Ishikawa (cell line): Measurements from ENCODE around the gene GPR84.

ENCODE experiments used
- CEBPB ChIP-seq: IDR thresholded peaks from 2 replicates; pipeline ENCODE4 v1.6.1; 2012
- CREB1 ChIP-seq: IDR thresholded peaks from 2 replicates; pipeline ENCODE4 v1.6.1; 2012; ENCODE audit warnings: low read depth
- EGR1 ChIP-seq: IDR thresholded peaks from 2 replicates; pipeline ENCODE4 v1.6.1; 2012
- EP300 ChIP-seq: IDR thresholded peaks from 2 replicates; pipeline ENCODE4 v1.6.1; 2012; ENCODE audit warnings: borderline replicate concordance
- FOXM1 ChIP-seq: IDR thresholded peaks from 2 replicates; pipeline ENCODE4 v1.6.1; 2012; ENCODE audit warnings: low read depth, borderline replicate concordance
- NFIC ChIP-seq: IDR thresholded peaks from 2 replicates; pipeline ENCODE4 v1.6.1; 2012
- RAD21 ChIP-seq: IDR thresholded peaks from 2 replicates; pipeline ENCODE4 v1.6.1; 2012; ENCODE audit warnings: low read depth
- TAF1 ChIP-seq: IDR thresholded peaks from 2 replicates; pipeline ENCODE4 v1.6.1; 2012; ENCODE audit warnings: low read depth, mild to moderate bottlenecking
- TCF12 ChIP-seq: IDR thresholded peaks from 2 replicates; pipeline ENCODE4 v1.6.1; 2012; ENCODE audit warnings: low read depth
- TEAD4 ChIP-seq: IDR thresholded peaks from 2 replicates; pipeline ENCODE4 v1.6.1; 2012
- YY1 ChIP-seq: IDR thresholded peaks from 2 replicates; pipeline ENCODE4 v1.6.1; 2012; ENCODE audit warnings: low read depth
- ZBTB7A ChIP-seq: IDR thresholded peaks from 2 replicates; pipeline ENCODE4 v1.6.1; 2012; ENCODE audit warnings: low read depth
- TF ChIP-seq, protein P1 (sequence below): IDR thresholded peaks from 2 replicates; pipeline ENCODE4 v1.6.1; 2012
- TF ChIP-seq, protein P2 (sequence below): IDR thresholded peaks from 2 replicates; pipeline ENCODE4 v1.6.1; 2012
- TF ChIP-seq, protein P3 (sequence below): IDR thresholded peaks from 2 replicates; pipeline ENCODE4 v1.6.1; 2012; ENCODE audit warnings: low read depth, mild to moderate bottlenecking

The GPR84 gene

DNA sequence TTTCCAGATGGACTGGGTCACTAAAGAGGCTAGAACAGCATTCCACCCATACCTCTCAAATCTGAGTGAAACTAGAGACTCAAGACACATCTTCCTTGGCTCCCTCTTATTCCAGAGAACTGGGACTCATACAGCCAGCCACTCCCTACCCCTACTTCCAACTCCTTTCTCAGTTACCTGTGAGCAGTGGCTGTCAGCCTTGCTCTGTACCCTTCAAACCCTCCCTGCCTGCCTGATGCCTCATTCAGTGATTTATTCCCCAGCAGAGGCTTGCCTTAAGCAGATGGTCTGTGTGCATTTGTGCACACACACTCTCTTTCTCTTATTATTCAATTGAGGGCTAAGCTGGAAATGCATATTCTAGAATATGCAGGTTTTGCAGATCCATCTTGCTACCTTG, 14.6 kb downstream of the GPR84 start:
- no peak for TF ChIP-seq RAD21
- TF ChIP-seq EP300 = no peak
- TF ChIP-seq, protein P1, sequence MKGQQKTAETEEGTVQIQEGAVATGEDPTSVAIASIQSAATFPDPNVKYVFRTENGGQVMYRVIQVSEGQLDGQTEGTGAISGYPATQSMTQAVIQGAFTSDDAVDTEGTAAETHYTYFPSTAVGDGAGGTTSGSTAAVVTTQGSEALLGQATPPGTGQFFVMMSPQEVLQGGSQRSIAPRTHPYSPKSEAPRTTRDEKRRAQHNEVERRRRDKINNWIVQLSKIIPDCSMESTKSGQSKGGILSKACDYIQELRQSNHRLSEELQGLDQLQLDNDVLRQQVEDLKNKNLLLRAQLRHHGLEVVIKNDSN = no peak
- TF ChIP-seq, protein P2, sequence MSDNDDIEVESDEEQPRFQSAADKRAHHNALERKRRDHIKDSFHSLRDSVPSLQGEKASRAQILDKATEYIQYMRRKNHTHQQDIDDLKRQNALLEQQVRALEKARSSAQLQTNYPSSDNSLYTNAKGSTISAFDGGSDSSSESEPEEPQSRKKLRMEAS = no peak
- TF ChIP-seq TEAD4 = no peak
- no peak for TF ChIP-seq EGR1
- TF ChIP-seq TCF12 = no peak
- TF ChIP-seq ZBTB7A = no peak

DNA sequence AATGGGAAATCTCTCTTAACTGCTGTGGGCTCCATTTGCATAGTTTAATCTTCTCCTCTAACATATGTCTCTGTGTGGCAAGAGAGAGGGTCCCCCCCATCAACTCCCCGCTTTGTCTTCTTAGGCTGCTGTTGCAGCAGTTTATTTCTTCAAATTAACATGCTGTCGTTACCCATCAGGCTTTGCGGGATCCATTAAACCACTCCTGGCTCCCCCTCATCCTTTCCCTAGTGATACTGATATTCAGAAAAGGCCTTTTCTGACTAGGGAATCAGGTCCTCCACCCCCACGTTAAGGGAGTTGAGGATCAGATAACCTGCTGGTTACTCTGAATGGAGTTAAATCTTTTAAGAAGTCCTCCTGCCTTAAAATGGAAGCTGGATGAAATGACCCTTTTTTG, 15.2 kb downstream of the GPR84 start:
- TF ChIP-seq TEAD4 (no peak), ZBTB7A (no peak), EGR1 (no peak), YY1 (no peak), NFIC (no peak), CREB1 (no peak), CEBPB (no peak), RAD21 (no peak), FOXM1 (no peak), TCF12 (no peak)
- TF ChIP-seq, protein P3, sequence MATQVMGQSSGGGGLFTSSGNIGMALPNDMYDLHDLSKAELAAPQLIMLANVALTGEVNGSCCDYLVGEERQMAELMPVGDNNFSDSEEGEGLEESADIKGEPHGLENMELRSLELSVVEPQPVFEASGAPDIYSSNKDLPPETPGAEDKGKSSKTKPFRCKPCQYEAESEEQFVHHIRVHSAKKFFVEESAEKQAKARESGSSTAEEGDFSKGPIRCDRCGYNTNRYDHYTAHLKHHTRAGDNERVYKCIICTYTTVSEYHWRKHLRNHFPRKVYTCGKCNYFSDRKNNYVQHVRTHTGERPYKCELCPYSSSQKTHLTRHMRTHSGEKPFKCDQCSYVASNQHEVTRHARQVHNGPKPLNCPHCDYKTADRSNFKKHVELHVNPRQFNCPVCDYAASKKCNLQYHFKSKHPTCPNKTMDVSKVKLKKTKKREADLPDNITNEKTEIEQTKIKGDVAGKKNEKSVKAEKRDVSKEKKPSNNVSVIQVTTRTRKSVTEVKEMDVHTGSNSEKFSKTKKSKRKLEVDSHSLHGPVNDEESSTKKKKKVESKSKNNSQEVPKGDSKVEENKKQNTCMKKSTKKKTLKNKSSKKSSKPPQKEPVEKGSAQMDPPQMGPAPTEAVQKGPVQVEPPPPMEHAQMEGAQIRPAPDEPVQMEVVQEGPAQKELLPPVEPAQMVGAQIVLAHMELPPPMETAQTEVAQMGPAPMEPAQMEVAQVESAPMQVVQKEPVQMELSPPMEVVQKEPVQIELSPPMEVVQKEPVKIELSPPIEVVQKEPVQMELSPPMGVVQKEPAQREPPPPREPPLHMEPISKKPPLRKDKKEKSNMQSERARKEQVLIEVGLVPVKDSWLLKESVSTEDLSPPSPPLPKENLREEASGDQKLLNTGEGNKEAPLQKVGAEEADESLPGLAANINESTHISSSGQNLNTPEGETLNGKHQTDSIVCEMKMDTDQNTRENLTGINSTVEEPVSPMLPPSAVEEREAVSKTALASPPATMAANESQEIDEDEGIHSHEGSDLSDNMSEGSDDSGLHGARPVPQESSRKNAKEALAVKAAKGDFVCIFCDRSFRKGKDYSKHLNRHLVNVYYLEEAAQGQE = no peak

DNA sequence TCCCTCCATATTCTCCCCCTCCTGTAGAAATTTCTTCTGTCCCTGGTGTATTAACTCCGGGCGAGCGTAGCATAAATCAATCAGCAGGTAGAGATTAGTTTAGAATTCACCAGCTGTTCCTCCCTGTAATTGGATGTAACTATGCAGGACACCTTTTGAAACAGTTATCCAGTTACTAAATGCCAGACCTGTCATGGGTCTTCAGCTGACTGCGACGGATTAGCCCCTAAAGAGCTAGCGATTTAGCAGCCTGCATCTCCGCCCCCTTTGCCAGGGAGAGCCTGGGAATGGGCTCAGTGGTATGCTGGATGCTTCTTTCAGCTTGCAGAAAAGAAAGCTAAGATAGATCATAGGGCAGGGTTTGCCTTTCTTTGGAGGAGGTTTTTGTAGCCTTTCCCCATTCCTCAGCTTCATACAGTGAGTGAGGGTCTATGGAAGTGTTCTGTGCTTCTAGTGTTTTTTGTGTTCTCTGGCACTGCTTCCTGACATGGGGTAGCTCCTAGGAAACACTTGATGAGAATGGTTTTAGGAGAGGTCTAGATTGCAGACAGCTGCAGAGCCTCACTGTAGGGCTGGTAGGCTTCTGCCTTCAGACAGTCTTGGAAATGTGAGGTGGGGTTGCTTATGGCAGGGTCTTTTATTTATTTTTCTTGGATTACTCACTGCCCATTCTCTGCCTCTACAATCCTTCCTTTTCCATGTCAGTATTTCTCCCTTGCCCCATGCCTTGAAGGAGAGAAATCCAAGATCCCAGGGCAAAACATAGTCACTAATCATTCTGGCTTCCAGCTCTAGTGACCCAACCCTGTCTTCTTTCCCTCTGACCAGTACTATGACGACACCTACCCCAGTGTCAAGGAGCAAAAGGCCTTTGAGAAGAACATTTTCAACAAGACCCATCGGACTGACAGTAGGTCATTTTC, 22.6 kb downstream of the GPR84 start:
- TF ChIP-seq TCF12 (no peak), FOXM1 (no peak), YY1 (no peak), CEBPB (no peak), NFIC (no peak), ZBTB7A (no peak), TAF1 (no peak)
- TF ChIP-seq, protein P2 = no peak
- TF ChIP-seq, protein P1 = no peak
- TF ChIP-seq, protein P3 = no peak

DNA sequence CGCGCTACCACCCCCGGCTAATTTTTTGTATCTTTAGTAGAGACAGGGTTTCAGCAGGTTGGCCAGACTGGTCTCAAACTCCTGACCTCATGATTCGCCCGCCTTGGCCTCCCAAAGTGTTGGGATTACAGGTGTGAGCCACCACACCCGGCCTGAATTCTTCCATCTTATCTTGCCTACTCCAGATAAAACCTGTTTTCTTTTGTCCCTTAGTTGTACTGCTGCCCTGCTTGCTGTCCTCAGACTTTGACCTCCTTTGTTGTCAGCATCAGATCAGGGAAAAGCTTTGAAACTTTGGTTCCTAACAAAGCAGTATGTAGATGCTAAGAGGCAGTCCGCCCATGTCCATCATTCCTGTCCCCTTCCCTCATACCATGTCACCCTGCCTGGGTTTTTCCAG, 23.4 kb downstream of the GPR84 start:
- TF ChIP-seq, protein P2 = no peak
- no peak for TF ChIP-seq RAD21
- TF ChIP-seq EGR1 = no peak
- TF ChIP-seq YY1 = no peak
- TF ChIP-seq EP300 = no peak
- TF ChIP-seq TAF1 = no peak
- TF ChIP-seq, protein P1 = no peak
- TF ChIP-seq TEAD4 = no peak
- no peak for TF ChIP-seq CREB1
- no peak for TF ChIP-seq NFIC

DNA sequence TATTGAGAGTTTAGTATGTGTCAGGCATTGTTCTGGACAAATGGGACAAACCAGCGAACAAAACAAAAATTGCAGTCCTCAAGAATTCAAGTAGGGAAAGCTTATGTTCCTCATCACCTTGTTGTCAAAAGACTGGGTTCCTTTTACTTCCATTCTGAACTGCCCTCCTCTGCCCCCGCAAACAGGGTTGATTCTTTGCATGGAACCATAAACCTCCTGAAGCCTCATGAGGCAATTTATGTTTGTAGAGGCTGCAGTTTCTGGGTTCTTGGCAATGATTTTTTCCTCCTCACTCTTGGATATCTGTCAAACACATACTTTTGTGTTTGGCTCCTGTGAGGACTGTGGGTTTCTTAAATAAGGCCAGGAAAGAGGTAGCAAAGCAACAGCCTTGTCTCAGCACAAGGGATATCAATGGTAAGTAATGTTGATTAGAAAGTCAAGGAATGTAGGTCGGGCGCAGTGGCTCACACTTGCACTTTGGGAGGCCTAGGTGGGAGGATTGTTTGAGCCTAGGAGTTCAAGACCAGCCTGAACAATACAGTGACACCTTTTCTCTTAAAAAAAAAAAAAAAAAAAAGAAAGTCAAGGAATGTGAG, 25.5 kb downstream of the GPR84 start:
- TF ChIP-seq TEAD4 (no peak), EGR1 (no peak), CREB1 (no peak), TAF1 (no peak), ZBTB7A (no peak), FOXM1 (no peak), RAD21 (no peak), YY1 (no peak), TCF12 (no peak), EP300 (no peak), CEBPB (no peak), NFIC (no peak)
- TF ChIP-seq, protein P3 = no peak
- TF ChIP-seq, protein P2 = no peak
- TF ChIP-seq, protein P1 = no peak
